Tibial nerve (tissue), 4 donors: ENCODE data around the gene ARX. TPM values are rescaled to one million over a fixed set of nuclear protein-coding genes. Genes with fewer than 3 reads are reported as not detected.

Experiments used
- DNase-seq, 2 donors: peaks; one replicate each; pipeline ENCODE4 v3.0.0-alpha.2; 2019; ENCODE audit warnings: low spot score in 2 of 2
- H3K27ac ChIP-seq, 4 donors: fragments of 200-600 bp; sonication (generic) in 3 of 4; one replicate each; pipeline ENCODE4 v1.5.1; 2017 to 2019; ENCODE audit warnings: mild to moderate bottlenecking in 1 of 4
- H3K27me3 ChIP-seq, 2 donors: fragments of 200-600 bp; sonication (generic) in 1 of 2; one replicate each; pipeline versions ENCODE4 v1.5.1 to v1.6.0; 2017 to 2019
- H3K36me3 ChIP-seq, 3 donors: fragments of 200-600 bp; sonication (generic); one replicate each; pipeline ENCODE4 v1.5.1; 2018 to 2019
- H3K4me1 ChIP-seq, 4 donors: fragments of 200-600 bp; sonication (generic) in 3 of 4; one replicate each; pipeline ENCODE4 v1.5.1; 2017 to 2019
- H3K4me3 ChIP-seq, 4 donors: fragments of 200-600 bp; sonication (generic) in 3 of 4; one replicate each; pipeline ENCODE4 v1.5.1; 2017 to 2019; ENCODE audit warnings: mild to moderate bottlenecking in 1 of 4, moderate library complexity in 1 of 4
- H3K9me3 ChIP-seq, 4 donors: fragments of 200-600 bp; sonication (generic) in 3 of 4; one replicate each; pipeline ENCODE4 v1.5.1; 2017 to 2019
- CTCF ChIP-seq, 5 experiments: fragments of 200-600 bp in 3 of 5; fragments of 450-650 bp in 2 of 5; sonication (generic) in 3 of 5; IDR thresholded peaks; one replicate each; pipeline ENCODE4 v1.5.1; 2016 to 2019; ENCODE audit warnings: antibody characterized with exemption in 5 of 5, mild to moderate bottlenecking in 3 of 5, moderate library complexity in 2 of 5
- EP300 ChIP-seq, 2 donors: sonication (generic); formaldehyde crosslinking; IDR thresholded peaks; one replicate each; pipeline ENCODE4 v1.6.1; 2017; ENCODE audit warnings: antibody characterized with exemption in 2 of 2, mild to moderate bottlenecking in 1 of 2
- POLR2A ChIP-seq, 2 donors: fragments of 450-650 bp; IDR thresholded peaks; one replicate each; pipeline ENCODE4 v1.6.1; 2017; ENCODE audit warnings: antibody characterized with exemption in 2 of 2, mild to moderate bottlenecking in 2 of 2, moderate library complexity in 2 of 2
- WGBS, 2 donors: methylation state at CpG; one replicate each; pipeline ENCODE4 v1.1.5; 2018; 5-methylcytosine and 5-hydroxymethylcytosine counted together
- total RNA-seq, 4 donors: library from RNA; depleted of rRNA; stranded (reverse); fragments of >200 nt; gene quantifications; one replicate each; pipeline ENCODE4 v1.1.0, GENCODE V29; 2016

ARX gene
- total RNA-seq, 4 donors from 2014 or later = not detected

- no peaks in the 10 kb centered on the region for H3K9me3 ChIP-seq
- 5 to 30% methylated on average over 8 to 19 of the region's 19 CpGs for WGBS, 2 donors
- no peaks in the 10 kb centered on the region for H3K36me3 ChIP-seq
- no peak for TF ChIP-seq EP300 (IDR thresholded peaks at IDR 0.05)
- TF ChIP-seq CTCF (IDR thresholded peaks at IDR 0.05) = no peak
- no peak for TF ChIP-seq POLR2A (IDR thresholded peaks at IDR 0.05)
- DNase-seq = no peak
- H3K27ac ChIP-seq = no peak overlapping the region
- peak overlapping the region in 1 of 4 donors; percentile 33 for H3K4me3 ChIP-seq
- H3K4me1 ChIP-seq = peaks cover 0 to 30% (median 0%) of the 10 kb centered on the region in 4 donors
- peaks cover 0 to 96% of the 10 kb centered on the region in 2 donors for H3K27me3 ChIP-seq
These were observed 3.4 kb downstream of the ARX start for GRCh38 chrX:25012433-25012735.

- peaks cover 0 to 96% of the 10 kb centered on the region in 2 donors for H3K27me3 ChIP-seq
- TF ChIP-seq POLR2A (IDR thresholded peaks at IDR 0.05) (no peak), CTCF (IDR thresholded peaks at IDR 0.05) (no peak)
These were observed 4.0 kb downstream of the ARX start for GRCh38 chrX:25011589-25012432.

GRCh38 chrX:25010784-25011588 is 4.8 kb downstream of the ARX start:
- H3K9me3 ChIP-seq = no peaks in the 10 kb centered on the region
- H3K4me3 ChIP-seq = no peak overlapping the region
- peaks cover 0 to 40% (median under 1%) of the 10 kb centered on the region in 4 donors for H3K4me1 ChIP-seq
- H3K27ac ChIP-seq = no peak overlapping the region
- no peak for TF ChIP-seq EP300 (IDR thresholded peaks at IDR 0.05)
- no peak for TF ChIP-seq CTCF (IDR thresholded peaks at IDR 0.05)
- no peak for TF ChIP-seq POLR2A (IDR thresholded peaks at IDR 0.05)
- peaks cover 0 to 96% of the 10 kb centered on the region in 2 donors for H3K27me3 ChIP-seq
- no peaks in the 10 kb centered on the region for H3K36me3 ChIP-seq
- 24 to 39% methylated on average over 28 to 33 of the region's 33 CpGs for WGBS, 2 donors
- DNase-seq = no peak

More at GRCh38 chrX:25011589-25012432, 4.0 kb downstream of the ARX start:
- WGBS, 2 donors = 7 to 37% methylated on average over 25 to 32 of the region's 32 CpGs
- DNase-seq = no peak
- Histone ChIP-seq H3K4me1 (peaks cover 0 to 35% (median 0%) of the 10 kb centered on the region in 4 donors), H3K9me3 (no peaks in the 10 kb centered on the region), H3K4me3 (no peak overlapping the region), H3K27ac (no peak overlapping the region), H3K36me3 (no peaks in the 10 kb centered on the region)

GRCh38 chrX:25009407-25009806 is 6.4 kb downstream of the ARX start:
- Histone ChIP-seq H3K27ac (no peak overlapping the region), H3K27me3 (peaks cover 0 to 96% of the 10 kb centered on the region in 2 donors), H3K9me3 (no peaks in the 10 kb centered on the region), H3K36me3 (no peaks in the 10 kb centered on the region), H3K4me1 (peaks cover 0 to 53% (median 7%) of the 10 kb centered on the region in 4 donors), H3K4me3 (no peak overlapping the region)
- TF ChIP-seq POLR2A (IDR thresholded peaks at IDR 0.05) (no peak), CTCF (IDR thresholded peaks at IDR 0.05) (no peak), EP300 (IDR thresholded peaks at IDR 0.05) (no peak)
- 48 to 59% methylated on average over 7 of the region's 7 CpGs for WGBS, 2 donors
- no peak for DNase-seq
